ENCODE measurements around the gene STEAP2.

DNA sequence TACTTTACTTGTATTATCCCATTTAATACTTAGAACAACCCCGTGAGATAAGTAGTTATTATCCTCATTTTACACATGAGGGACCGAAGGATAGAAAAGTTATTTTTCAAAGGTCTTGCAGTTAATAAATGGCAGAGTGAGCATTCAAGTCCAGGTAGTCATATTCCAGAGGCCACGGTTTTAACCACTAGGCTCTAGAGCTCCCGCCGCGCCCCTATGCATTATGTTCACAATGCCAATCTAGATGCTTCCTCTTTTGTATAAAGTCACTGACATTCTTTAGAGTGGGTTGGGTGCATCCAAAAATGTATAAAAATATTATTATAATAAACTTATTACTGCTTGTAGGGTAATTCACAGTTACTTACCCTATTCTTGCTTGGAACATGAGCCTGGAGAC is 22.0 kb downstream of the STEAP2 start:
- TF ChIP-seq POLR2A (IDR thresholded peaks at IDR 0.05; ENCODE audit: low read length) (no peak), SMC3 (IDR thresholded peaks at IDR 0.05) (no peak), NR3C1 (IDR thresholded peaks at IDR 0.05) (no peak)
